ENCODE data around the gene STRIP1.

DNA sequence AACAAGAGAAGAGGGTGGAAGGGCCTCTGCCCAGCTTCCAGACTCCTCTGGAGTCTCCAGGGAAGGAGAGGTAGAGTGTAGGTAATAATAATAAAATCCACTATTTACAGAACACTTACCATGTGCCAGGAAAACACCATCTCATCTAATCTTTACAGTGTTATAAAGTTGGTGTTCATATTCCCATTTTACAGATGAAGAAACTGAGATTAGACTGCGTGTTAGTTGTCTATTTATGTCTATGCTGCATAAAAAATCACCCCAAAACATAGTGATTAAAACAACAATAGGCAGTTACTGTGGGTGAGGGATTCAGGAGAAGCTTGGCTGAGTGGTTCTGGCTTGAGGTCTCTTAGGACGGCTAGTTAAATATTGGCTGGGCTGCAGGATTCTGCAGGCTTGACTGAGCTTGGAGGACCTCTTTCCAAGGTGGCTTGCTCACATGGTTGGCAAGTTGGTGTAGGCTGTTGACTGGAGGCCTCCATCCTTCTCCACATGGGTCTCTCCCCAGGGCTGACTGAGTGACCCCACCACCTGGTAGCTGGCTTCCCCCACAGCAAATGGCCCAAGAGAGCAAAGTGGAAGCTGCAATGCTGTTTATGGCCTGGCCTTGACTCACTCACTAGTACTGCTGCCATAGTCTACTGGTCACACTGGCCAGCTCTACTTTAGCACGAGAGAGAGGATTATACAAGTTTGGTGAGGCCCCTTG lies 42.5 kb downstream of the STRIP1 start:
- TF ChIP-seq, protein P1, sequence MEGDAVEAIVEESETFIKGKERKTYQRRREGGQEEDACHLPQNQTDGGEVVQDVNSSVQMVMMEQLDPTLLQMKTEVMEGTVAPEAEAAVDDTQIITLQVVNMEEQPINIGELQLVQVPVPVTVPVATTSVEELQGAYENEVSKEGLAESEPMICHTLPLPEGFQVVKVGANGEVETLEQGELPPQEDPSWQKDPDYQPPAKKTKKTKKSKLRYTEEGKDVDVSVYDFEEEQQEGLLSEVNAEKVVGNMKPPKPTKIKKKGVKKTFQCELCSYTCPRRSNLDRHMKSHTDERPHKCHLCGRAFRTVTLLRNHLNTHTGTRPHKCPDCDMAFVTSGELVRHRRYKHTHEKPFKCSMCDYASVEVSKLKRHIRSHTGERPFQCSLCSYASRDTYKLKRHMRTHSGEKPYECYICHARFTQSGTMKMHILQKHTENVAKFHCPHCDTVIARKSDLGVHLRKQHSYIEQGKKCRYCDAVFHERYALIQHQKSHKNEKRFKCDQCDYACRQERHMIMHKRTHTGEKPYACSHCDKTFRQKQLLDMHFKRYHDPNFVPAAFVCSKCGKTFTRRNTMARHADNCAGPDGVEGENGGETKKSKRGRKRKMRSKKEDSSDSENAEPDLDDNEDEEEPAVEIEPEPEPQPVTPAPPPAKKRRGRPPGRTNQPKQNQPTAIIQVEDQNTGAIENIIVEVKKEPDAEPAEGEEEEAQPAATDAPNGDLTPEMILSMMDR (conservative IDR thresholded peaks at IDR 0.05 in 1 of 2, IDR thresholded peaks at IDR 0.05 in 1 of 2; ENCODE audit: low read depth in 1 of 2, low read length in 2 of 2): no peak
- no peak for TF ChIP-seq EZH2 (IDR thresholded peaks at IDR 0.05; ENCODE audit: low read length, missing control alignments)

Data from fibroblast of lung (primary cell).